PC-9 (cell line): Measurements from ENCODE around the gene OR6N1. TPM values are rescaled to one million over a fixed set of nuclear protein-coding genes. Genes with fewer than 3 reads are reported as not detected.

Experiments used
- BruUV-seq: library from RNA; stranded (reverse); fragments of 400-500 nt; replicated peaks from 2 replicates; lab custom pipeline; 2021; lab: Mats Ljungman, UMichigan
- CTCF ChIA-PET: fragments of 300-600 bp; sonication (Branson Sonifier 250); formaldehyde crosslinking; loops from one replicate; lab custom pipeline; 2022; ENCODE audit warnings: antibody characterized with exemption; lab: Charles Lee
- POLR2A ChIA-PET: fragments of 300-600 bp; sonication (Branson Sonifier 250); formaldehyde crosslinking; loops from one replicate; lab custom pipeline; 2022; ENCODE audit warnings: antibody characterized with exemption; ENCODE audit not compliant: unreplicated experiment; lab: Charles Lee
- DNase-seq, 2 experiments: peaks; one replicate each; pipeline versions ENCODE4 v3.0.0 to v3.0.0-alpha.2; 2015 to 2022; ENCODE audit warnings: mixed read lengths in 1 of 2
- H2AFZ ChIP-seq: fragments of 200-600 bp; sonication (generic); 2 replicates; pipeline ENCODE4 v1.8.1; 2017; ENCODE audit warnings: antibody characterized with exemption
- H3F3A ChIP-seq: fragments of 200-600 bp; sonication (generic); 2 replicates; pipeline ENCODE4 v1.8.1; 2017; ENCODE audit warnings: antibody characterized with exemption, mild to moderate bottlenecking, low read depth; ENCODE audit not compliant: insufficient read depth
- H3K27ac ChIP-seq: fragments of 200-600 bp; sonication (generic); 2 replicates; pipeline ENCODE4 v1.6.1; 2016; ENCODE audit warnings: mixed run types
- H3K27me3 ChIP-seq: fragments of 200-600 bp; sonication (generic); 2 replicates; pipeline ENCODE4 v1.6.1; 2016; ENCODE audit warnings: low read depth, mixed run types; ENCODE audit not compliant: insufficient read depth
- H3K36me3 ChIP-seq: fragments of 200-600 bp; sonication (generic); 2 replicates; pipeline ENCODE4 v1.6.1; 2016; ENCODE audit warnings: low read depth, mixed run types
- H3K4me1 ChIP-seq: fragments of 200-600 bp; sonication (generic); replicated peaks from 2 replicates; pipeline ENCODE4 v1.6.1; 2016; ENCODE audit warnings: mixed run types; ENCODE audit not compliant: insufficient read depth
- H3K4me2 ChIP-seq: fragments of 200-600 bp; sonication (generic); 2 replicates; pipeline ENCODE4 v1.6.1; 2017; ENCODE audit warnings: mixed run types
- H3K4me3 ChIP-seq: fragments of 200-600 bp; sonication (generic); 2 replicates; pipeline ENCODE4 v1.6.1; 2016; ENCODE audit warnings: mixed run types
- H3K79me2 ChIP-seq: fragments of 200-600 bp; sonication (generic); 2 replicates; pipeline ENCODE4 v1.6.1; 2017; ENCODE audit warnings: low read depth, mixed run types
- H3K9me2 ChIP-seq: fragments of 200-600 bp; sonication (generic); 2 replicates; pipeline ENCODE4 v1.8.1; 2017; ENCODE audit warnings: mild to moderate bottlenecking; ENCODE audit not compliant: insufficient read depth
- H3K9me3 ChIP-seq: fragments of 200-600 bp; sonication (generic); 2 replicates; pipeline ENCODE4 v1.8.1; 2016; ENCODE audit warnings: low read depth; ENCODE audit not compliant: insufficient read depth
- H4K20me1 ChIP-seq: fragments of 200-600 bp; sonication (generic); 2 replicates; pipeline ENCODE4 v1.8.1; 2017; ENCODE audit not compliant: insufficient read depth
- EZH2 ChIP-seq: fragments of 200-600 bp; sonication (generic); IDR thresholded peaks from 2 replicates; pipeline ENCODE4 v1.8.0; 2017; ENCODE audit warnings: antibody characterized with exemption, low read depth
- intact Hi-C: fragments of 100-400 bp; cut with micrococcal nuclease; formaldehyde crosslinking; loops from one replicate; pipeline ENCODE4 v1.10.0; 2022; ENCODE audit not compliant: unreplicated experiment
- total RNA-seq: library from RNA; stranded (reverse); gene quantifications from 2 replicates; pipeline ENCODE4 v1.2.3, GENCODE V29; 2021
- TF ChIP-seq, protein P1 (sequence below): fragments of 200-600 bp; sonication (generic); conservative IDR thresholded peaks from 2 replicates; pipeline ENCODE4 v1.6.1; 2017; ENCODE audit warnings: mixed run types, antibody characterized with exemption, mild to moderate bottlenecking, moderate library complexity

OR6N1 gene
- total RNA-seq, 1 experiment from 2014 or later: not detected

GRCh38 chr1:158809862-158810261 lies 37.9 kb upstream of the OR6N1 start:
- no peak overlapping the region for H3K27ac ChIP-seq
- no peaks in the 10 kb centered on the region for H3F3A ChIP-seq
- H4K20me1 ChIP-seq: no peaks in the 10 kb centered on the region
- H3K4me1 ChIP-seq: no peaks in the 10 kb centered on the region
- intact Hi-C loops: no loop called here
- BruUV-seq: no TSS peak
- no peaks in the 10 kb centered on the region for H3K9me3 ChIP-seq
- no peak overlapping the region for H3K4me2 ChIP-seq
- POLR2A ChIA-PET: no interaction called here
- no peak overlapping the region for H2AFZ ChIP-seq
- no peak overlapping the region for H3K4me3 ChIP-seq
- no peaks in the 10 kb centered on the region; the same call in 1 of the 2 replicates for H3K27me3 ChIP-seq
- no peaks in the 10 kb centered on the region for H3K9me2 ChIP-seq
- no peaks in the 10 kb centered on the region for H3K79me2 ChIP-seq
- DNase-seq: no peak
- CTCF ChIA-PET: no interaction called here
- H3K36me3 ChIP-seq: no peaks in the 10 kb centered on the region
- TF ChIP-seq EZH2: no peak
- TF ChIP-seq, protein P1, sequence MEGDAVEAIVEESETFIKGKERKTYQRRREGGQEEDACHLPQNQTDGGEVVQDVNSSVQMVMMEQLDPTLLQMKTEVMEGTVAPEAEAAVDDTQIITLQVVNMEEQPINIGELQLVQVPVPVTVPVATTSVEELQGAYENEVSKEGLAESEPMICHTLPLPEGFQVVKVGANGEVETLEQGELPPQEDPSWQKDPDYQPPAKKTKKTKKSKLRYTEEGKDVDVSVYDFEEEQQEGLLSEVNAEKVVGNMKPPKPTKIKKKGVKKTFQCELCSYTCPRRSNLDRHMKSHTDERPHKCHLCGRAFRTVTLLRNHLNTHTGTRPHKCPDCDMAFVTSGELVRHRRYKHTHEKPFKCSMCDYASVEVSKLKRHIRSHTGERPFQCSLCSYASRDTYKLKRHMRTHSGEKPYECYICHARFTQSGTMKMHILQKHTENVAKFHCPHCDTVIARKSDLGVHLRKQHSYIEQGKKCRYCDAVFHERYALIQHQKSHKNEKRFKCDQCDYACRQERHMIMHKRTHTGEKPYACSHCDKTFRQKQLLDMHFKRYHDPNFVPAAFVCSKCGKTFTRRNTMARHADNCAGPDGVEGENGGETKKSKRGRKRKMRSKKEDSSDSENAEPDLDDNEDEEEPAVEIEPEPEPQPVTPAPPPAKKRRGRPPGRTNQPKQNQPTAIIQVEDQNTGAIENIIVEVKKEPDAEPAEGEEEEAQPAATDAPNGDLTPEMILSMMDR: no peak

GRCh38 chr1:158809256-158809655 lies 37.3 kb upstream of the OR6N1 start:
- no peaks in the 10 kb centered on the region for H3K9me2 ChIP-seq
- H3K27ac ChIP-seq: no peak overlapping the region
- no peak overlapping the region for H3K4me3 ChIP-seq
- DNase-seq: no peak
- BruUV-seq: no TSS peak
- intact Hi-C loops: no loop called here
- H4K20me1 ChIP-seq: no peaks in the 10 kb centered on the region
- ChIA-PET CTCF (no interaction called here), POLR2A (no interaction called here)
- no peaks in the 10 kb centered on the region for H3K9me3 ChIP-seq
- no peak overlapping the region for H2AFZ ChIP-seq
- H3K4me2 ChIP-seq: no peak overlapping the region
- no peaks in the 10 kb centered on the region for H3K36me3 ChIP-seq
- TF ChIP-seq, protein P1: no peak
- TF ChIP-seq EZH2: no peak
- no peaks in the 10 kb centered on the region for H3F3A ChIP-seq
- no peaks in the 10 kb centered on the region; the same call in 1 of the 2 replicates for H3K27me3 ChIP-seq
- H3K79me2 ChIP-seq: no peaks in the 10 kb centered on the region
- H3K4me1 ChIP-seq: no peaks in the 10 kb centered on the region

GRCh38 chr1:158806916-158807536 lies 35.0 kb upstream of the OR6N1 start:
- H3F3A ChIP-seq: no peaks in the 10 kb centered on the region
- no TSS peak for BruUV-seq
- no peak overlapping the region for H3K27ac ChIP-seq
- intact Hi-C loops: no loop called here
- no peaks in the 10 kb centered on the region for H3K4me1 ChIP-seq
- H3K9me2 ChIP-seq: no peaks in the 10 kb centered on the region
- no peak overlapping the region for H3K4me3 ChIP-seq
- no peaks in the 10 kb centered on the region for H3K79me2 ChIP-seq
- H3K36me3 ChIP-seq: no peaks in the 10 kb centered on the region
- no peak overlapping the region for H3K4me2 ChIP-seq
- no peak overlapping the region for H2AFZ ChIP-seq
- H3K9me3 ChIP-seq: no peaks in the 10 kb centered on the region
- no peak for TF ChIP-seq EZH2
- TF ChIP-seq, protein P1: no peak
- POLR2A ChIA-PET: no interaction called here
- CTCF ChIA-PET: interaction anchor here (0.6 to 0.7 kb wide), 3 partner anchors 111 to 276 kb away, joined by 3 to 5 read pairs (median 3); no protein-coding TSS in a partner anchor
- no peaks in the 10 kb centered on the region for H4K20me1 ChIP-seq
- H3K27me3 ChIP-seq: no peaks in the 10 kb centered on the region; the same call in 1 of the 2 replicates
- no peak for DNase-seq
